KMS-11 (cell line): Measurements from ENCODE around the gene COPRS.
"Not testable (repeated sequence)": the region's sequence is repeated elsewhere in the genome, so short reads cannot be mapped to it uniquely, and the experiment has no call there.

Experiments used
- H2AFZ ChIP-seq: fragments of 200-600 bp; sonication (generic); 2 replicates; pipeline ENCODE4 v1.6.1; 2016; ENCODE audit warnings: antibody characterized with exemption, mixed run types, low read depth
- H3K27ac ChIP-seq: fragments of 200-600 bp; sonication (generic); 2 replicates; pipeline ENCODE4 v1.6.1; 2016; ENCODE audit warnings: mild to moderate bottlenecking, mixed run types
- H3K27me3 ChIP-seq: fragments of 200-600 bp; sonication (generic); 2 replicates; pipeline ENCODE4 v1.6.1; 2017; ENCODE audit warnings: mild to moderate bottlenecking, low read depth, mixed run types, moderate library complexity; ENCODE audit not compliant: insufficient read depth
- H3K36me3 ChIP-seq: fragments of 200-600 bp; sonication (generic); 2 replicates; pipeline ENCODE4 v1.6.1; 2017; ENCODE audit warnings: mild to moderate bottlenecking, mixed run types; ENCODE audit not compliant: insufficient read depth
- H3K4me1 ChIP-seq: fragments of 200-600 bp; sonication (generic); 2 replicates; pipeline ENCODE4 v1.6.1; 2016; ENCODE audit warnings: mild to moderate bottlenecking, low read depth, mixed run types; ENCODE audit not compliant: poor library complexity, severe bottlenecking
- H3K4me2 ChIP-seq: fragments of 200-600 bp; sonication (generic); 2 replicates; pipeline ENCODE4 v1.7.0; 2016; ENCODE audit warnings: mild to moderate bottlenecking, mixed run types
- H3K4me3 ChIP-seq: fragments of 200-600 bp; sonication (generic); IDR thresholded peaks from 2 replicates; pipeline ENCODE4 v1.6.1; 2017; ENCODE audit warnings: low read depth, low read length, mixed read lengths; ENCODE audit not compliant: insufficient read depth
- H3K79me2 ChIP-seq: fragments of 200-600 bp; sonication (generic); 2 replicates; pipeline ENCODE4 v1.6.1; 2016; ENCODE audit warnings: low read depth, mixed run types; ENCODE audit not compliant: insufficient read depth
- H3K9ac ChIP-seq: fragments of 200-600 bp; sonication (generic); 2 replicates; pipeline ENCODE4 v1.6.1; 2016; ENCODE audit warnings: mild to moderate bottlenecking, mixed run types
- H4K20me1 ChIP-seq: fragments of 200-600 bp; sonication (generic); 2 replicates; pipeline ENCODE4 v1.6.1; 2016; ENCODE audit warnings: mild to moderate bottlenecking, mixed run types; ENCODE audit not compliant: insufficient read depth
- TF ChIP-seq, protein P1 (sequence below): fragments of 200-600 bp; sonication (generic); conservative IDR thresholded peaks from 2 replicates; pipeline ENCODE4 v1.6.1; 2017; ENCODE audit warnings: low read depth, mild to moderate bottlenecking, antibody characterized with exemption, low read length, moderate library complexity, mixed read lengths

Gene COPRS

GRCh38 chr17:31815212-31815730 lies 43.8 kb downstream of the COPRS start:
- H4K20me1 ChIP-seq = no peaks in the 10 kb centered on the region
- no peaks in the 10 kb centered on the region for H3K79me2 ChIP-seq
- no peaks in the 10 kb centered on the region for H3K36me3 ChIP-seq
- no peak overlapping the region for H3K27ac ChIP-seq
- H3K4me1 ChIP-seq = no peaks in the 10 kb centered on the region
- no peak overlapping the region for H2AFZ ChIP-seq
- H3K9ac ChIP-seq = no peak overlapping the region
- no peaks in the 10 kb centered on the region for H3K27me3 ChIP-seq
- TF ChIP-seq, protein P1, sequence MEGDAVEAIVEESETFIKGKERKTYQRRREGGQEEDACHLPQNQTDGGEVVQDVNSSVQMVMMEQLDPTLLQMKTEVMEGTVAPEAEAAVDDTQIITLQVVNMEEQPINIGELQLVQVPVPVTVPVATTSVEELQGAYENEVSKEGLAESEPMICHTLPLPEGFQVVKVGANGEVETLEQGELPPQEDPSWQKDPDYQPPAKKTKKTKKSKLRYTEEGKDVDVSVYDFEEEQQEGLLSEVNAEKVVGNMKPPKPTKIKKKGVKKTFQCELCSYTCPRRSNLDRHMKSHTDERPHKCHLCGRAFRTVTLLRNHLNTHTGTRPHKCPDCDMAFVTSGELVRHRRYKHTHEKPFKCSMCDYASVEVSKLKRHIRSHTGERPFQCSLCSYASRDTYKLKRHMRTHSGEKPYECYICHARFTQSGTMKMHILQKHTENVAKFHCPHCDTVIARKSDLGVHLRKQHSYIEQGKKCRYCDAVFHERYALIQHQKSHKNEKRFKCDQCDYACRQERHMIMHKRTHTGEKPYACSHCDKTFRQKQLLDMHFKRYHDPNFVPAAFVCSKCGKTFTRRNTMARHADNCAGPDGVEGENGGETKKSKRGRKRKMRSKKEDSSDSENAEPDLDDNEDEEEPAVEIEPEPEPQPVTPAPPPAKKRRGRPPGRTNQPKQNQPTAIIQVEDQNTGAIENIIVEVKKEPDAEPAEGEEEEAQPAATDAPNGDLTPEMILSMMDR = no peak
- H3K4me2 ChIP-seq = no peak overlapping the region
- H3K4me3 ChIP-seq = no peak overlapping the region

GRCh38 chr17:31811101-31811500 lies 47.9 kb downstream of the COPRS start:
- no peaks in the 10 kb centered on the region for H3K4me1 ChIP-seq
- TF ChIP-seq, protein P1 = no peak
- no peaks in the 10 kb centered on the region for H4K20me1 ChIP-seq
- no peaks in the 10 kb centered on the region for H3K36me3 ChIP-seq
- H3K27ac ChIP-seq = no peak overlapping the region
- no peak overlapping the region for H3K4me2 ChIP-seq
- no peaks in the 10 kb centered on the region for H3K79me2 ChIP-seq
- no peak overlapping the region for H3K4me3 ChIP-seq
- no peak overlapping the region for H2AFZ ChIP-seq
- H3K9ac ChIP-seq = no peak overlapping the region
- H3K27me3 ChIP-seq = no peaks in the 10 kb centered on the region

DNA sequence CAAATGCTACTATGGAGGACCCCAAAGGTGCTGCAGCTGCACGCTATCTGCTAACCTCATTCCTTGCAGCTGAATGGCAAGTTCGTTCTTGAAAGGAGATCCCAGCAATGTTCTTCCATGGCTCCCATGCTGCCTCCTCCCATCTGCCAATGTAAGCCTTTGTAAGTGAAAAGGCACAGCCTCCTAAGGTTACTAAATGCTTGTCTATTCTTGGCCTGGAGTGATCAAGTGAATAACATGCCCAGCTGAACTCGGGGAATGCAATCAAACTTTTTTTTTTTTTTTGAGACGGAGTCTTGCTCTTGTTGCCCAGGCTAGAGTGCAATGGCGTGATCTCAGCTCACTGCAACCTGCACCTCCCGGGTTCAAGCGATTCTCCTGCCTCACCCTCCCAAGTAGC lies 49.2 kb downstream of the COPRS start:
- not testable (repeated sequence) for H3K4me3 ChIP-seq, H3K4me2 ChIP-seq, H3K4me1 ChIP-seq, H4K20me1 ChIP-seq, H2AFZ ChIP-seq, H3K36me3 ChIP-seq, H3K27ac ChIP-seq, H3K9ac ChIP-seq, H3K27me3 ChIP-seq, H3K79me2 ChIP-seq

DNA sequence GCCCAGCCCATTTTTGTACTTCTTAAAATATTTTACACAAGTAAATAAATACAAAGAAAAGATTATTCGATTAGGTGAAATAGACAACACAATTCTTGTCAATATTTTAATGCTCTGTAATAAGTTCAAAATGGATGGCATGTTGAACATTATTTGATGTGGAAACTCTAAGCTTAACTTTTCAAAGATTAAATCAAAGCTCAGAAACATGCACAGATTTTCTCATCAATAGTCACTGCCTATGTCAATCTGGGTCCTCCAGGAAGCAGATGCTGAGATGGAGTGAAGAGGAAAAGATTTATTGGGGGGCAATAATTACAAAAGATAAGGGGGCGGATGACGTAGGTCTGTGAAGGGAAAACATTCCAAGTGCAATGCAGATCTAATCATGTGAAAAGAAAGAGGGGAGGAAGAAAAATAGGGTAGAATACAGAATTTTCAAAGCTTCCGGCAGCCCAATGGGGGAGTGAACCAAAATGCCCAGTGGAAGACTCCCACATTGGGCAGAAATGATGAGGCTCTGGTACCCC lies 50.5 kb downstream of the COPRS start:
- H2AFZ ChIP-seq = no peak overlapping the region
- TF ChIP-seq, protein P1 = no peak
- H3K9ac ChIP-seq = no peak overlapping the region
- H3K27me3 ChIP-seq = no peaks in the 10 kb centered on the region
- H3K79me2 ChIP-seq = no peaks in the 10 kb centered on the region
- no peaks in the 10 kb centered on the region for H3K36me3 ChIP-seq
- H3K27ac ChIP-seq = no peak overlapping the region
- H3K4me2 ChIP-seq = no peak overlapping the region
- no peak overlapping the region for H3K4me3 ChIP-seq
- no peaks in the 10 kb centered on the region for H3K4me1 ChIP-seq
- no peaks in the 10 kb centered on the region for H4K20me1 ChIP-seq

- no peak overlapping the region for H3K27ac ChIP-seq
- no peaks in the 10 kb centered on the region for H4K20me1 ChIP-seq
- H3K4me1 ChIP-seq = no peaks in the 10 kb centered on the region
- H3K9ac ChIP-seq = no peak overlapping the region
- no peak overlapping the region for H3K4me2 ChIP-seq
- no peaks in the 10 kb centered on the region for H3K27me3 ChIP-seq
- TF ChIP-seq, protein P1 = no peak
- H3K4me3 ChIP-seq = no peak overlapping the region
- no peaks in the 10 kb centered on the region for H3K79me2 ChIP-seq
- no peaks in the 10 kb centered on the region for H3K36me3 ChIP-seq
- H2AFZ ChIP-seq = no peak overlapping the region
Measured at GRCh38 chr17:31807846-31808245, 51.2 kb downstream of the COPRS start.
